Stomach smooth muscle (tissue), 2 donors: Measurements from ENCODE around the gene RUNX1.

ENCODE experiments used
- H3K27ac ChIP-seq: one replicate; pipeline ENCODE4 v1.7.0; 2013; ENCODE audit warnings: mild to moderate bottlenecking, low read length, inconsistent platforms
- H3K27me3 ChIP-seq, 2 donors: one replicate each; pipeline ENCODE4 v1.7.0; 2013; ENCODE audit warnings: low read length in 2 of 2; ENCODE audit not compliant: insufficient read depth in 2 of 2, control insufficient read depth in 1 of 2
- H3K36me3 ChIP-seq, 2 donors: one replicate each; pipeline ENCODE4 v1.7.0; 2013; ENCODE audit warnings: low read length in 2 of 2; ENCODE audit not compliant: control insufficient read depth in 2 of 2, insufficient read depth in 2 of 2
- H3K4me1 ChIP-seq: one replicate; pipeline ENCODE4 v1.7.0; 2013; ENCODE audit warnings: low read length; ENCODE audit not compliant: control insufficient read depth, insufficient read depth
- H3K4me3 ChIP-seq, 2 donors: one replicate each; pipeline ENCODE4 v1.7.0; 2013; ENCODE audit warnings: low read length in 2 of 2
- H3K9ac ChIP-seq, 2 donors: one replicate each; pipeline ENCODE4 v1.7.0; 2013; ENCODE audit warnings: low read length in 2 of 2, mild to moderate bottlenecking in 1 of 2
- H3K9me3 ChIP-seq, 2 donors: one replicate each; pipeline ENCODE4 v1.7.0; 2013; ENCODE audit warnings: low read length in 2 of 2; ENCODE audit not compliant: control insufficient read depth in 2 of 2
- donor health status: healthy.
- donor health status: Pancreatic carcinoma.

The RUNX1 gene

GRCh38 chr21:34822942-34823341 is 226.2 kb downstream of the RUNX1 start:
- no peaks in the 10 kb centered on the region for H3K4me1 ChIP-seq
- H3K9me3 ChIP-seq: no peaks in the 10 kb centered on the region
- no peak overlapping the region for H3K27ac ChIP-seq
- no peaks in the 10 kb centered on the region for H3K27me3 ChIP-seq
- H3K4me3 ChIP-seq: no peak overlapping the region
- no peak overlapping the region for H3K9ac ChIP-seq
- no peaks in the 10 kb centered on the region for H3K36me3 ChIP-seq

GRCh38 chr21:34822168-34822567 is 226.9 kb downstream of the RUNX1 start:
- H3K9ac ChIP-seq: no peak overlapping the region
- H3K36me3 ChIP-seq: no peaks in the 10 kb centered on the region
- no peaks in the 10 kb centered on the region for H3K9me3 ChIP-seq
- H3K27me3 ChIP-seq: no peaks in the 10 kb centered on the region
- H3K4me3 ChIP-seq: no peak overlapping the region
- H3K4me1 ChIP-seq: no peaks in the 10 kb centered on the region
- H3K27ac ChIP-seq: no peak overlapping the region

GRCh38 chr21:34821717-34822116 is 227.4 kb downstream of the RUNX1 start:
- no peak overlapping the region for H3K9ac ChIP-seq
- H3K36me3 ChIP-seq: no peaks in the 10 kb centered on the region
- no peaks in the 10 kb centered on the region for H3K9me3 ChIP-seq
- no peaks in the 10 kb centered on the region for H3K27me3 ChIP-seq
- H3K4me3 ChIP-seq: no peak overlapping the region
- no peaks in the 10 kb centered on the region for H3K4me1 ChIP-seq
- no peak overlapping the region for H3K27ac ChIP-seq

- Histone ChIP-seq H3K9ac (no peak overlapping the region), H3K27me3 (no peaks in the 10 kb centered on the region), H3K4me3 (no peak overlapping the region), H3K9me3 (no peaks in the 10 kb centered on the region), H3K36me3 (no peaks in the 10 kb centered on the region), H3K4me1 (no peaks in the 10 kb centered on the region), H3K27ac (no peak overlapping the region)
Measured at GRCh38 chr21:34820051-34820450, 229.1 kb downstream of the RUNX1 start.

- H3K4me1 ChIP-seq: no peaks in the 10 kb centered on the region
- no peak overlapping the region for H3K27ac ChIP-seq
- H3K9me3 ChIP-seq: no peaks in the 10 kb centered on the region
- H3K9ac ChIP-seq: no peak overlapping the region
- H3K4me3 ChIP-seq: no peak overlapping the region
- H3K27me3 ChIP-seq: no peaks in the 10 kb centered on the region
- no peaks in the 10 kb centered on the region for H3K36me3 ChIP-seq
Measured at GRCh38 chr21:34819357-34819999, 229.6 kb downstream of the RUNX1 start.

- Histone ChIP-seq H3K4me3 (no peak overlapping the region), H3K27ac (no peak overlapping the region)
Measured at GRCh38 chr21:34818662-34819158, 230.4 kb downstream of the RUNX1 start.

GRCh38 chr21:34817821-34818661 is 231.1 kb downstream of the RUNX1 start:
- Histone ChIP-seq H3K27ac (no peak overlapping the region), H3K4me3 (no peak overlapping the region), H3K9ac (no peak overlapping the region), H3K36me3 (no peaks in the 10 kb centered on the region), H3K4me1 (no peaks in the 10 kb centered on the region), H3K9me3 (no peaks in the 10 kb centered on the region), H3K27me3 (no peaks in the 10 kb centered on the region)

More at GRCh38 chr21:34818662-34819158, 230.4 kb downstream of the RUNX1 start:
- Histone ChIP-seq H3K36me3 (no peaks in the 10 kb centered on the region), H3K27me3 (no peaks in the 10 kb centered on the region), H3K4me1 (no peaks in the 10 kb centered on the region), H3K9me3 (no peaks in the 10 kb centered on the region), H3K9ac (no peak overlapping the region)

GRCh38 chr21:34815831-34816705 is 233.0 kb downstream of the RUNX1 start:
- Histone ChIP-seq H3K36me3 (no peaks in the 10 kb centered on the region), H3K9me3 (no peaks in the 10 kb centered on the region), H3K4me1 (no peaks in the 10 kb centered on the region), H3K4me3 (no peak overlapping the region), H3K27ac (no peak overlapping the region), H3K9ac (no peak overlapping the region), H3K27me3 (no peaks in the 10 kb centered on the region)

- no peak overlapping the region for H3K27ac ChIP-seq
- no peak overlapping the region for H3K9ac ChIP-seq
- H3K36me3 ChIP-seq: no peaks in the 10 kb centered on the region
- H3K27me3 ChIP-seq: no peaks in the 10 kb centered on the region
- H3K4me1 ChIP-seq: no peaks in the 10 kb centered on the region
- H3K9me3 ChIP-seq: no peaks in the 10 kb centered on the region
- H3K4me3 ChIP-seq: no peak overlapping the region
Measured at GRCh38 chr21:34814529-34814951, 234.6 kb downstream of the RUNX1 start.

- Histone ChIP-seq H3K27ac (no peak overlapping the region), H3K4me3 (no peak overlapping the region), H3K4me1 (peaks cover 2% of the 10 kb centered on the region), H3K27me3 (no peaks in the 10 kb centered on the region), H3K9me3 (no peaks in the 10 kb centered on the region), H3K9ac (no peak overlapping the region), H3K36me3 (no peaks in the 10 kb centered on the region)
Measured at GRCh38 chr21:34813266-34813894, 235.7 kb downstream of the RUNX1 start.
